Panc1 (cell line): ENCODE measurements around the gene WNT10A. TPM values are rescaled to one million over a fixed set of nuclear protein-coding genes. Genes with fewer than 3 reads are reported as not detected.

ENCODE experiments used
- ATAC-seq: fragments of 200-7000 bp; cut with Tn5 transposase; 2 replicates; pipeline ENCODE4 v1.9.1; 2020; ENCODE audit warnings: mild to moderate bottlenecking, moderate library complexity
- BruUV-seq: library from RNA; stranded (reverse); fragments of 400-500 nt; replicated peaks from 2 replicates; lab custom pipeline; 2021; lab: Mats Ljungman, UMichigan
- CTCF ChIA-PET: fragments of 300-600 bp; sonication (Branson Sonifier 250); formaldehyde crosslinking; loops from one replicate; lab custom pipeline; 2022; ENCODE audit warnings: antibody characterized with exemption; lab: Charles Lee
- POLR2A ChIA-PET: fragments of 300-600 bp; sonication (Branson Sonifier 250); formaldehyde crosslinking; loops from one replicate; lab custom pipeline; 2022; ENCODE audit warnings: antibody characterized with exemption; lab: Charles Lee
- DNase-seq: peaks from one replicate; pipeline ENCODE4 v3.0.0-alpha.2; 2010; ENCODE audit warnings: low read depth, low spot score
- H3K27ac ChIP-seq: 2 replicates; pipeline ENCODE4 v1.5.1; 2011; ENCODE audit warnings: mild to moderate bottlenecking, low read length, inconsistent platforms
- H3K27me3 ChIP-seq: fragments of 200-500 bp; sonication (Bioruptor generic); 2 replicates; pipeline ENCODE4 v1.6.0; 2014; ENCODE audit warnings: low read length, inconsistent platforms; ENCODE audit not compliant: control insufficient read depth, insufficient read depth
- H3K36me3 ChIP-seq: fragments of 200-500 bp; sonication (Bioruptor generic); 2 replicates; pipeline ENCODE4 v1.5.1; 2014; ENCODE audit warnings: inconsistent platforms, mild to moderate bottlenecking, low read length, moderate library complexity; ENCODE audit not compliant: control insufficient read depth, insufficient read depth
- H3K4me1 ChIP-seq: 2 replicates; pipeline ENCODE4 v1.5.1; 2011; ENCODE audit warnings: inconsistent platforms, mild to moderate bottlenecking, low read length, moderate library complexity; ENCODE audit not compliant: control insufficient read depth, insufficient read depth
- H3K4me3 ChIP-seq, 2 experiments: 2 replicates each; pipeline ENCODE4 v1.5.1; 2011 to 2012; ENCODE audit warnings: low read depth in 2 of 2, low read length in 2 of 2, mild to moderate bottlenecking in 2 of 2, inconsistent platforms in 1 of 2, moderate library complexity in 1 of 2
- H3K9me3 ChIP-seq: fragments of 200-500 bp; sonication (Bioruptor generic); 2 replicates; pipeline ENCODE4 v1.5.1; 2014; ENCODE audit warnings: low read depth, mild to moderate bottlenecking, inconsistent platforms, low read length, moderate library complexity; ENCODE audit not compliant: control insufficient read depth, insufficient read depth
- CTCF ChIP-seq: fragments of 450-650 bp; IDR thresholded peaks from 2 replicates; pipeline ENCODE4 v1.5.1; 2017; ENCODE audit warnings: mild to moderate bottlenecking
- POLR2AphosphoS5 ChIP-seq: IDR thresholded peaks from 2 replicates; pipeline ENCODE4 v1.6.1; 2012; ENCODE audit warnings: mild to moderate bottlenecking, low read depth, low read length, moderate library complexity
- REST ChIP-seq, 2 experiments: IDR thresholded peaks; 2 replicates each; pipeline ENCODE4 v1.6.1; 2011 to 2012; ENCODE audit warnings: low read depth in 2 of 2, control low read depth in 1 of 2, low read length in 1 of 2, mild to moderate bottlenecking in 1 of 2, moderate library complexity in 1 of 2; ENCODE audit not compliant: insufficient read depth in 1 of 2
- SIN3A ChIP-seq: IDR thresholded peaks from 2 replicates; pipeline ENCODE4 v1.6.1; 2012; ENCODE audit warnings: low read depth, mild to moderate bottlenecking, low read length, moderate library complexity, borderline replicate concordance; ENCODE audit not compliant: insufficient read depth
- TCF7L2 ChIP-seq: IDR thresholded peaks from 2 replicates; pipeline ENCODE4 v1.6.1; 2011; ENCODE audit warnings: mild to moderate bottlenecking, low read depth, low read length, inconsistent platforms
- in situ Hi-C: cut with HindIII; loops from 2 replicates; pipeline ENCODE4 v1.10.0; 2016; ENCODE audit warnings: low sequenced_read_pairs, low pct_unique_long_range_greater_than_20kb
- intact Hi-C: fragments of 100-400 bp; cut with micrococcal nuclease; formaldehyde crosslinking; loops from one replicate; pipeline ENCODE4 v1.10.0; 2022; ENCODE audit not compliant: unreplicated experiment
- total RNA-seq: library from RNA; stranded (reverse); gene quantifications from one replicate; pipeline ENCODE4 v1.2.1, GENCODE V29; 2021; ENCODE audit not compliant: unreplicated experiment

The WNT10A gene
- total RNA-seq, 1 experiment from 2014 or later: 9.2 TPM

GRCh38 chr2:218877891-218878290, 2.8 kb upstream of the WNT10A start:
- H3K4me3 ChIP-seq: no peak overlapping the region
- no TSS peak for BruUV-seq
- no peaks in the 10 kb centered on the region for H3K9me3 ChIP-seq
- DNase-seq (no peak), ATAC-seq (no peak)
- H3K36me3 ChIP-seq: no peaks in the 10 kb centered on the region
- in situ Hi-C loops: no loop called here
- CTCF ChIA-PET: interaction anchor here (0.6 to 6.0 kb wide), 3 partner anchors 20 to 103 kb away, joined by 3 to 102 read pairs (median 11); no protein-coding TSS in a partner anchor
- H3K27me3 ChIP-seq: no peaks in the 10 kb centered on the region
- 0 out of 2 replicates have a peak overlapping the region, but pooled peaks have one; percentile 12 for H3K27ac ChIP-seq
- peaks cover 28% of the 10 kb centered on the region for H3K4me1 ChIP-seq
- POLR2A ChIA-PET: no interaction called here
- intact Hi-C loops: no loop called here
- TF ChIP-seq POLR2AphosphoS5: no peak
- no peak for TF ChIP-seq REST (IDR thresholded peaks at IDR 0.05; ENCODE audit: insufficient read depth in 1 of 2, low read depth in 2 of 2, low read length in 1 of 2)

GRCh38 chr2:218878486-218878885, 2.2 kb upstream of the WNT10A start:
- ChIA-PET CTCF (interaction anchor here (3.0 to 6.0 kb wide), 2 partner anchors 20 to 102 kb away, joined by 11 to 102 read pairs; no protein-coding TSS in a partner anchor), POLR2A (no interaction called here)
- no peak for DNase-seq
- Histone ChIP-seq H3K4me3 (no peak overlapping the region), H3K4me1 (peaks cover 28% of the 10 kb centered on the region), H3K36me3 (no peaks in the 10 kb centered on the region), H3K27me3 (no peaks in the 10 kb centered on the region), H3K9me3 (no peaks in the 10 kb centered on the region), H3K27ac (0 out of 2 replicates have a peak overlapping the region, but pooled peaks have one; percentile 12)
- TF ChIP-seq SIN3A (no peak), POLR2AphosphoS5 (no peak), CTCF (no peak), TCF7L2 (no peak), REST (IDR thresholded peaks at IDR 0.05; ENCODE audit: insufficient read depth in 1 of 2, low read depth in 2 of 2, low read length in 1 of 2) (no peak)
- intact Hi-C loops: no loop called here
- no peak for ATAC-seq
- BruUV-seq: no TSS peak
- in situ Hi-C loops: no loop called here
